ENCODE measurements around the gene RAB30. TPM values are rescaled to one million over a fixed set of nuclear protein-coding genes. Genes with fewer than 3 reads are reported as not detected.
A peak's percentile ranks its signal among the peaks of the same experiment; 100 is the strongest.

RAB30 gene, protein sequence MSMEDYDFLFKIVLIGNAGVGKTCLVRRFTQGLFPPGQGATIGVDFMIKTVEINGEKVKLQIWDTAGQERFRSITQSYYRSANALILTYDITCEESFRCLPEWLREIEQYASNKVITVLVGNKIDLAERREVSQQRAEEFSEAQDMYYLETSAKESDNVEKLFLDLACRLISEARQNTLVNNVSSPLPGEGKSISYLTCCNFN
- 11.2 and 23.1 TPM in 2 replicates for total RNA-seq

DNA sequence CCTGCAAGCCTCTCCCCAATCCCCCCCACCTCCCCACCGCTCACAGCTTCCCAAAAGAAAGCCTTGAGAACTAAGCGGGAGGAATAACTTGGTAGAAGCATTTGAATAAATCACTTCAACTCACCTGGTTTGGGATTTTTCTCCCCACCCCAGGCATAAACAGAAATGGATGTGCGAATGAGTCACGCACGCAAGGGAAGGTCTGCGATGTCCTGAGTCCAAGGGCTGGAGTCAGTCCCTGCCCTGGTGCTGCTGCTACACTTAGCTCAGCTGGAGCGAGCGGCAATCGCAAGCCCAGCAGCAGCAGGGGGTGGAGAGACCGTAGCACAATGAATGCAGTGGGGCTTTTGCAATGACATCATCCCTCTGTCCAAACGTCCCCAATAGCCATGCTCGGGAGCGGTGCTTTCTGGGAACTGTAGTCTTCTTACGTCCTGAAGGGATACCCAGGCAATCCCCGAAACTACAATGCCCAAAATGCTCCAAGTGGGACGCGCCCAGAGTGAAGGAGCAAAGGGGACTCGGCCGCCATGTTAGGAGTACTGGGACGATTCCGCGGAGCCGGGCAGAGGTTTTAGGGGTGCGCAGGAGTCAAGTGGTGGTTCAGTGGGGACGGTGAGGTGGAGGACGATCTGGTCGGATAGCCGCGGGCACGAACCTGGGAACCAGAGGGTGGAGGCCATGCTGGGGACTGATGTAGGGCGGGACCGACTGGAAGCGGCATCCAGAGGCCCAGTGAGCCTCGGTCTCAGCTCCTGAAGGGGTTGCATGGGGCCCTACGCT, at the start of gene RAB30:
Gene RAB30, minus strand, starts transcription at position 331 of the 783 bp plus-strand sequence. CDS start 74,581 bp downstream, outside the sequence.
- peak; percentile 100 for DNase-seq

DNA sequence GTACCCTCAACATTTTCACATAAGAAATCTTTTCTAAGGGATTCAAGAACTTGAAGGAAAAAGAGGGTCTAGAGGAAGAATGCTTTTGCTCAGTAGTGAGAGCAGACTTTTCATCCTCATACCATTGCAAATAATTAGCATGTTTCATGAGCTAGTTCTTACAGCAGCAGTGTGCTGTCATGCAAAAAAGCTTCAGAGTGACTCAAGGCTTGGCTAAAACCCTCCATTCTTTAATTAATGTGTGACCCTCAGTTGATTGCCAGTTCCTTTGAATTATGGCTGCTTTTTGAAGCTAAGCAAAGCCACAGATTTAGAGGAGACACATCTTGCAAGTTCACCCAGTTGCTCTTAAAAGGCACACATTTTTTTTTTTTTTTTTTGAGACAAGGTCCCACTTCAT, 48.6 kb upstream of the RAB30 start:
- DNase-seq: no peak

DNA sequence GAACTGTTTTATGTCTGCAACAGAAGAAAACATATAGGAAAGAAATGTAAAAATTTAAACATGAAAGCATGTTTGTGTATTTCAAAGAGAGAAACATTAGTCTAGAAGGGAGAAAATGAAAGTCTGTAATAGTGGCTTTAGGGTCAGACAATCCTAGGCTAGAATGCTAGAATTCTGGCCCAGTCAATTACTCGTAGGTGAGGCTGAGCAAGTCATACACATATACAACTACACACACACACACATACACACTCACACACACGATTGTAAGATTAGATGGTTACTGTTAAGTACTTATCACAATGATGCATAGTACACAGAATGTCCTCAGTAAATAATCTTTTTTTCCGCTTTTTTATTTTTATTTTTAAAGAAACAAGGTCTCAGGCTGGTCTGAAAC, 47.5 kb upstream of the RAB30 start:
- DNase-seq: no peak

DNA sequence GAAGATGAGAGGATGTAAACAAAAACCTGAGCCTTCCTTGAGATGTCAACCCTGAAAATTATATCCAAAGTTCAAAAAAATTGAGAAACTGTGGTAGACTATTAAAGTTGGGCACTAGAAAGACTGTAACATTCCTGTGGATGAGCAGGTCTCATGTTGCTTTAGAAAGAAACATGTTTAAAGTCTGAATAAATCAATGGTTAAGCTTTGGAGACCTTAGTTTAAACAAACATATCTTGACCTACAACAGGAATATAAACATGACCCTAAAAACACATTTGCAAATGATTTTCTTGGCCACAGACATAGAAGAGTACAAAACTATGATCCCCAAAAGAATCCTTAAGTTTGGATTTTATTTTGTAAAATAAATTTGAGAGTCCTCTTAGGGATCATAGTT, 47.1 kb upstream of the RAB30 start:
- DNase-seq: no peak

DNA sequence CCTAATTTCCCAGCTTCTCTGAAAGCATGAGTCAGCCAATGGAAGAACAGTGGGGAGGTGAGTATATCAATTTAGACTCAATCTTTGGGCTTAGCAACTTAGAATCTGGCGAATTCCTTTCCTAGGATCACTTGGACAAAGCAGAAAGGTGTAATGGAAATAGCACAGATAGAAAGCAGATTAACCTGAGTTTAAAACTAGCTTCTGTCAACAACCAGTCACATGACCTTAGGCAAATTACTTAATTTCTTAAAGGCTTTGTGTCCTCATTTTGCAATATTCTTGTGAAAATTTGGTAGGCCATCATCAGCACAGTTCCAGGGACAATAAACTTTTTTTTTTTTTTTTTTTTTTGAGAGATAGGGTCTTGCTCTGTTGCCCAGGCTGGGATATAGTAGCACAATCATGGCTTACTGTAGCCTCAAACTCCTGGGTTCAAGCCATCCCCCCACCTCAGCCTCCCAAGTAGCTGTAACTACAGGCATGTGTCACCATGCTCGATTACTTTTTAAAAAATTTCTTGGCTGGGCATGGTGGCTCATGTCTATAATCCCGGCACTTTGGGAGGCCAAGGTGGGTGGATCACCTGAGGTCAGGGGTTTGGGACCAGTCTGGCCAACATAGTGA, 44.4 kb upstream of the RAB30 start:
- no peak for DNase-seq

DNA sequence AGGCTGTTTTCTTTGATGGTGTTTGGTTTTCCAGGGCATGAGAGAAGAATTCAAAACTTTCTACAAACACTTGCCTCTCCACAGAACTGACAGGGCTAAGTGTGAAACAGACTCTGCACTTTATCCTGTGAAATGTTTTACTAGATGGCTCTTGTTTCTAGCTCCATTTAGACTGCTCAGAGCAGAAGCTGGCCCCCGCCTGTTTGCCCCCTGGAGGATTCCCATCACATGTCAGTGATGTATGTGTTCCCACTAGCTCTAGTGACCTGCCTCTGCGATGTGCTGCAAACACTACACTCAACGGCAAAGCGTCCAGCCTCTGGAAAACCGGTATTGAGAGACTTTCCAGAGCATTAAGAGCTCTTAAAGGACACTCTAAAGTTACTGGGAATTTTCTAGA, 43.9 kb upstream of the RAB30 start:
- DNase-seq: no peak

DNA sequence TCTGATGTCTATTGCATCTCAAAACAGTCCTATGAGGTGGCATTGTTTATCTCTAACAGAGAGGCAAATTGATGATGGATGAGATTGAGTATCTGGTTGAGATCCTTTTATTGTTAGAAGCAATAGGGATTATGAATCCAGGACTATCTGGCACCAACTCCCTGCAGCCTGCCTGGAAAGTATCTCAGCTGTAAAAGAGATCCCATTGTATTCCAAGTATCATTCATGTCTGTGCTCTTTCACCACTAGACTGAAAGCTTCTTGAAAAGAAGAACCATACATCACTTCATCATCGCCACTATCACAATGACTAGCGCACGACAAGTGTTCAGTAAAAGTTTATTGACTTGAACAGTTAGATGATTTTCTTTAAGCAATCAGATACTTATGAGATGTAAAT, 43.3 kb upstream of the RAB30 start:
- DNase-seq: no peak

DNA sequence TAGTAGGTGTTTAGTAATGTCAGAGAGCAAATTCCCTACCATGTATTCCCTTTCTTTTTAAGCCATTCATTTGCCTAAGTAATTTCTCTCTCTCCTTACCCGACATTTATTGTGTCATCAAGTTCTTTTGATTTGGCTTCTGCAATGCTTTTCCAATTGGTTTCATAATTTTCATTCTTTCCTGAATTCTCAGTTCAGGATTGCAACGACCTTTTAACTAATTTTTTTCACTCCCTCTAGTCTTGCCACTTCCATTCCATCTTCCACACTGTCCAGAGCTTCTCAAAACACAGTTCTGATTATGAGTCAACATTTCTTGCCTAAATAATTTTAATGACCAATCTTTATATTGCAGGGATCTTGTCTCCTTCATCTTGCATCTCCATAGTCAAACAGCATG, 41.2 kb upstream of the RAB30 start:
- no peak for DNase-seq

DNA sequence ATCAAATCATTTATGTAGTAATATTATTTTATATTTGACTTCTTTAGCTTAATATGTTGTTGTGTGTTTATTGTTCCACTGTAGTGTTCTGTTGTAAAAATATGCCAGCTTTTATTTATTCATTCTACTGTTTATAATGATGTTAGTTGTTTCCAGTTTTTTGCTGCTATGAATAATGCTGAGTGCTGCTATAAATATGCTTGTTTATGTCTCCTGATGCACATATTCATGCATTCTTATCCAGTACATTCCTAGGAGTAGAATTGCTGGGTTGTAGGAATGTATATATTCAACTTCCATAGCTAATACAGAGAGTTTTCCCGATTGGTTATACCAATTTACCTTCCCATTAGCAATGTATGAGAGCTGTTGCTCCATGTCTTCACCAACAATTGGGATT, 33.5 kb upstream of the RAB30 start:
- no peak for DNase-seq

DNA sequence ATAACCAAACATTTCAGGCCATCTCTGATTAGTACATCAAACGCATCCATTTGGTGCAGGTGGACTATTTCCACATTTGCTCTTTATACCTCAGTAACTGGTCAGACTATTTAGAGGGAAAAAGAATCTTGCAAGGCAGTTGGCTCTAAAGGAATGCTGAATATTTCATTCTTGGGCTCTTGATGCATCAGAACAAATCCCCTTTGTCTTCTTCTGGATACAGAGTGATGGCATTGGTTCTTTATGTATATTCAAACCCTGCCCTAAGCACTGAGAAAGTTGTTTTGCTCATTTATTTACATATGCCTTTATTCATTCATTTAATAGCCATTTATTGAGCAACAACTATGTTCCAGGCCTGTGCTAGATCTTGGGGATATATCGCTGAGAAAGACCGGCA, 31.1 kb upstream of the RAB30 start:
- DNase-seq: no peak

DNA sequence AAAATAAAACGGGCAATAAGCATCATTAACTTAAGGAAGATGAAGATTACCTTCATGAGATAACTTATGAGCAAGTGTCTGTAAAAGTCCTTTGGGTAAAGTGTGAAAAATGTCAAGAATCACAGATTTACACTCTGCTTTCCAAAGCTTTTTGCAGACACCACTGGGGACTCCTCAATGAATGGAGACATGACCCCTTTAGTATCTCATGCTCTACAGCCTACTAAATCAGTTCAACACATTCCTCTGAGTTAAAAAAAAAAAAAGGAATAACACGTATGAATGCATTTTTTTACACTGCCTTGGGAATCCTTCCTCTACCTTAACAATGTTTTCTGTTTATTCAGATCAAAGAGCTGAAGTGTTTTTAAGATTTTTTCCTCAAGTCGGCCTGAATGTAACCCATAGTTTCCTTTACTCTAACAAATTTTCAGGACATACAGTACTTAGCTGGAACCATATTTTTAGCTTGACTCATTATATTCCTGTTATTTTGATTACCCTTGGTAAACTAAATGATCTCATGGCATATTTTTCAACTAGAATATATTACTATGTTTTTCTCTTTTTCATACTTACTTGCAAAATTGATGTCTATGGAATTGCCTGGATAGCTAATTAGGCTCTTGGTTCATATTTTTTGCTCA, 25.9 kb upstream of the RAB30 start:
- no peak for DNase-seq

DNA sequence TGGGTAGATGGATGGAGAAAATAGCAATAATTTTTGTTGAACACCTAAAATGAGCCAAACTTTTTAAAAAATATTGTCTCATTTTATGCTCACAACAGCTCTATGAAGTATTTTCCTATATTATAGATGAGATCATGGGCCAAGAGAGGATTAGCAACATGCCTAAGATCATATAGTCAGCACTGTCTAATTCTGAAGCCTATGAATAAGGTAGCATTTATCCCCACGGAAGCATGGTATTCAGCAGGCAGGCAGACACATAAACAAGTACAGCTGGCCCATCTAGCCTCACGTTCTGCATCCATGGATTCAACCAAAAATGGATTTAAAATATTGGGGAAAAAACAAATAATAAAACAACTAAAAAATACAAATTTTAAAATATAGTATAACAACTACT, 21.9 kb upstream of the RAB30 start:
- DNase-seq: no peak

DNA sequence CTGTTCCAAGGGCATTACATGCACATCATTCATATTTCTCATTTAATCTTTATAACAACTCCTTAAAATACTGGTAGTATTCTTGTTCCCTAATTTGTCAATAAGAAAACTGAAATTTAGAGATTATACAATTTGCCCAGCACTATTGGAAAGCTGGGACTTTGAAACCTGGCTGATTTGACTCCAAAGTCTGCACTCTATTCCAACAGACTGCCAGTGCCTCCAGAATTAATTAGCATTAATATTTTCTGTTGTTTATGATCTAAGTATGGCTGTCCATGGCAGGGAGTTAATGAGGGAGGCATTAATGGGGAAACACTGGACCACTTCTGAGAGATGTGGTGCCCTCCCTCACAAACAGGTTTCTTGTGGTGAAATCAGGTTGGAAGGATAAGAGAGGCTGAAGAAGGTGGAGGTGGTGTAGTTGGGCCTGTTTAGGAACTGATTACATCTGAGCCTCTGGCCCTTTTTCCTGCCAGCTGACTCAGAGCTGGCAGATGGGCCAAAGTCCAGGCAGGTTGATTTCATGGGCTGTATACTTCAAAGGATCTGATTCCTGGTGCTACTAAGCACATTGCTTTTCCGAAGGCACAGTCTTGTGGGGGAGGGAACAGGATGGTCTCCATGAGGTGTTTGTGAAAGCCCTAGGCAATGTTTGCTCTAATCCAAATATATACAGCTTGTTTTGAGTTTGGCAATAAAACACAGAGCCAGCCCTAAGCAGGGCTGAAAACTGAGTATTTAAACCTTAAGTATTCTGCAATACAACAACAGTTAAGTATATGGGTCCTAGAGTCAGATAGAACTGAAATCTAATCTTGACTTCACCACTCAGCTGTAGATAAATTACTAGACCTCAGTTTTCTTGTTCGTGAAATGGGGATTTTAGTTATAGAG, 21.0 kb upstream of the RAB30 start:
- DNase-seq: peak; percentile 61

DNA sequence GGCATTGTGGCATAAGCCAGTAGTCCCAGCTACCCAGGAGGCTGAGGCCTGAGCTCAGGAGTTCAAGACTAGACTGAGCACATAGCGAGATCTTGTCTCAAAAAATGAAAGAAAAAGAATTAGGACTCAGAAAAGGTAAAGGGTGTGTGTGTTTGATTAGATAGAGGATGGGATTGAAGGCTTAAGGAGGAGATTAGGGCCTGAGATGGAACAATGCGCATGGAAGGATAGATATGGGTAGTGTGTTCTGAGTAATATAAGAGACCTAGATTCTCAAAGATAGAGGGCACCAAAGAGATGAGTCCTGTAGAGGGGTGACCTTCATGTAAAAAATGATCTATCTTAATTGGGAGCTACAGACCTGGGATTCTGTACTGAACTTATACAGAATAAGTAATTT, 17.3 kb upstream of the RAB30 start:
- DNase-seq: no peak

DNA sequence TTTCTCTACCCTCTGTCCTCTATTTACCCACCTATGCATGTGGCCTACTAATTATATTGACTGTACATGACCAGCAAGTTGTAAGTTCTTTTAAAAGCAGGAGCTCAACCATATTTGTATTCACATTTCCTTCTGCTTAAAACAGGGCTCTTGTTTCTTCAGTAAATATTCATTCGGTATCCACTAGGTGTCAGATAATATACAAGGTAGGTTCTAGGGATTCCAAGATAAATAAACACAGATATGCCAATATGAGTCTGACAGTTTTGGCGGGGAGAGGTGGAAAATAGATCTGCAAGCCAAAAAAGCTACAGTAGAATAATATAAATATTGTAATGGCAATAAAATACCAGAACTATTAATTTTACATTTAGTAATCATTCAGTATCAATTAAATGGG, 15.3 kb upstream of the RAB30 start:
- peak; percentile 39 for DNase-seq

DNA sequence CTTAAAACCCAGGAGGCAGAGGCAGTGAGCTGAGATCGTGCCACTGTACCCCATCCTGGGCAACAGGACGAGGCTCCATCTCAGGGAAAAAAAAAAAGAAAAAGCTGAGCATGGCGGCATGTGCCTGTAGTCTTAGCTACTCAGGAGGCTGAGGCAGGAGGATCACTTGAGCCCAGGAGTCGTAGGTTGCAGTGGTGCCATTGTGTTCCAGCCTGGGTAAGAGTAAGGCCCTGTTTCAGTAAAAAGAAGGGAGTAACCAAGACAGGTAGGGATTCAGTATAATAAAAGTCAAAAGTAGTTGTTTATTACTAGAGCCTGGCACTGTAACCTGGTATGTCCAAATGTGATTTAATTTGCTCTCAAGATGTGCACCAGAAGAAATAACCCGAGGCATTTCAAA, 8.1 kb upstream of the RAB30 start:
- no peak for DNase-seq

DNA sequence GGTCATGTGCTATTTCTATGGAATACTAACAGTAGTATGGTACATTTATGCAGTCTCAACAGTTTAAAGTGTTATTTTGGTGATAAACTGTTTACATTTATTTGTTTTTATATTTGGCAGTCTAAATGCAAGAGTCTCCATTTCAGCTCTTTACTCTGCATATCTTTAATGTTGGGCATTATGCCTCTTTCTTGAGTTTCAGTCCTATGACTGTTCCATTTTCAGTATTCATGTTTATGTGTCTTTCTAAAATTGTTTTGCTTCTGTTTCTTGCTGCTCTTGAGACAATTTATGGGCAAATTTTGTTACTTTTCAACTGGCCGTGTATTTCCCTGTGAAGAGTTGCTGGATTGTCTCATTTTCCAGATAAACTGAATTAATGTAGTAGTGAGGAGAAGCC, 6.6 kb upstream of the RAB30 start:
- DNase-seq: no peak

DNA sequence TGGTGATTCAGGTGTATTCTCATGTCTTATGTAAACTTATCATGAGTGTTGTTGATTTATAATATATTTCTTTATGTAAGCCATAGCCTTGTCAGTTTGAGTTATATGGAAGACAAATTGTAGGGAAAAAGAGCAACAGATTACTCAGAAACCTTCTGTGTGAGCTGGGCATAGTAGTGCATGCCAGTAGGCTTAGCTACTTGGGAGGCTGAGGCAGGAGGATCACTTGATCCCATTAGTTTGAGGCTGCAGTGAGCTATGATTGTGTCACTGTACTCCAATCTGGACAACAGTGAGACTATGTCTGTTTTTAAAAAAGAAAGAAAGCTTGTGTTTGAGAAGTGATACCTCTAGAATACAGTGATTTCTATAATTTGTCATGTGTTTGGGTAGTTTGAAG, 2.2 kb upstream of the RAB30 start:
- DNase-seq: no peak

DNA sequence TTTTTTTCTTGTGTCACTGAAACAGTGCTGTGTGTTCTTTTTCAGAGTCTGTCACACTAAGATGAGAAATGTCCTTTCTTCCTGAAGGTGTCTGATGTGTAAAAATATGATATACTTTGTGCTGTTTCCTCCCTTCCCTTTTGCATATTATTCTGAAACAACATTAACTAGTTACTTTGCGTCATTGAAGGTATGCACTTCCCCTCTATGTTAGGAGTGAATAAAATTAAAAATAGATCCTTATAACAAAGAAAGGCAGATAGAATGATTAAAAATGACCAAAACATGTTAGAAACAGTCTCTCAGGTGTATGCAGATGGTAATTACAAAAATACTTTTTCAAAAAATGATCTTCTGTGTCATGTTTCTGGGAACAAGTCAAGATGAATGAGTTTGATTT, 1.6 kb upstream of the RAB30 start:
- DNase-seq: no peak

DNA sequence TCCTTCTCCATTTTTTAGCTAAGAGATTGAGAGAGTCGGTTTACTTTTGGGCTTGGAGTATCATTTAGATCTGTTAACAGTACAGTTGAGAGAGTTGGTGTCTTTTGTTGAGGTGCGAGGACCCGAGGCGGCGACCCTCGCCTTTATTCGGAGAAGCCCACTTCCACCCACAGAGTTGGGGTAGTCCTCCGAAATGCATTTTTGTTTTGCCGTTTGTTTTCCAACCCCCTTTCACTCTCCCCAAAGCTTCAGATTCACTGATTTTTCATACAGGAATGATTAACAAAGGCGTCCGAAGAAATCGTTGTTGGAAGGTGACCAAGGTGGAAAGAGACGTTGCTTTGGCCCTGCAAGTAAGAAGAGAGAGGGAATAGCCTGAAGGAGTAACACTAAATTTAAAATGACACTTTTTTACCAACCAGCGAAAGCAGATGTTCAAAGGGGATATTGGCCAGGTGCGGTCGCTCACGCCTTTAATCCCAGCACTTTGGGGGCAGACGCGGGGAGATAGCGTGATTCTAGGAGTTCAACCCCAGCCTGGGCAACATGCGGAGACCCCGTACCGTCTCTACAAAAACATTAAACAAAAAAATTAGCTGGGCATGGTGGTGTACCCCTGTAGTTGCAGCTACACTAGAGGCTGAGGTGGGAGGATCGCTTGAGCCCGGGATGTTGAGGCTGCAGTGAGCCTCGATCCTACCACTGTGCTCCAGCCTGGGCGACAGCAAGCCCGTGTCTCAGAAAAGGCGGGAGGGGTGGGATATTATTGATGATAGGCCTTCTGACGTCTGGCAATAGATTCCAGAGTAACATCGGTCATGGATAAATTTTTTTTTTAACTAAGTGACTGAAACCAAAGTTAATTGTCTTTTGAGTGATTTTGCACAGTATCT, 899 bp upstream of the RAB30 start:
- peak; percentile 32 for DNase-seq

Measured in dermis blood vessel endothelial cell (primary cell).